H4 (cell line): ENCODE data around the gene PFKL. TPM values are rescaled to one million over a fixed set of nuclear protein-coding genes. Genes with fewer than 3 reads are reported as not detected.
"Not testable (repeated sequence)": the region's sequence is repeated elsewhere in the genome, so short reads cannot be mapped to it uniquely, and the experiment has no call there.

Experiments
- DNase-seq: peaks from one replicate; pipeline ENCODE4 v3.0.0-alpha.2; 2015; ENCODE audit warnings: low spot score
- total RNA-seq: library from RNA; depleted of rRNA; stranded (reverse); fragments of >200 nt; shearing (Covaris generic); gene quantifications from 2 replicates; pipeline ENCODE4 v1.2.3, GENCODE V29; 2014

Gene PFKL
- total RNA-seq, 1 experiment from 2014 or later: 51.0 TPM

- no peak for DNase-seq
These were observed 44.8 kb downstream of the PFKL start for GRCh38 chr21:44344541-44345183.

DNA sequence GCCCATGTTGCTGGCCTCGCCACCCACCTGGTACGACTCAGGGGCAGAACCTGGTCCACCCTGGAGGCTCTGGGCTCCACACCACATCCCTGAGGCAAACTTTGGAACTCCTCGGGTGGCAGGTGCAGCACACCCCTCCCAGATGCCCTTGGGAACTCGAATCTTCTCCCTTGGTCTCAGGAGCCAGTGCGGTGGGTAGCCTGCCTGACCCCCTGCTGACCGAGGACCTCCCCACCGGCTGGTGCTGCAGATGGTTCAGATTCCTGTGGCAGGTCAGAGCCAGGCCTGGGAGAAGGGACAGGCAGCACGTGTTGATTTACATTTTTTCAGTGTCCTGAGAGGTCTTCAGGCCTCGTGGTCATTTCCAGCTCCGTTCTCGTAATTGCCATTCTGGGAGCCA lies 45.6 kb downstream of the PFKL start:
- no peak for DNase-seq

GRCh38 chr21:44347911-44348451 lies 48.1 kb downstream of the PFKL start:
- no peak for DNase-seq

GRCh38 chr21:44348861-44349260 lies 49.0 kb downstream of the PFKL start:
- DNase-seq: no peak

GRCh38 chr21:44349416-44349846 lies 49.6 kb downstream of the PFKL start:
- no peak for DNase-seq

DNA sequence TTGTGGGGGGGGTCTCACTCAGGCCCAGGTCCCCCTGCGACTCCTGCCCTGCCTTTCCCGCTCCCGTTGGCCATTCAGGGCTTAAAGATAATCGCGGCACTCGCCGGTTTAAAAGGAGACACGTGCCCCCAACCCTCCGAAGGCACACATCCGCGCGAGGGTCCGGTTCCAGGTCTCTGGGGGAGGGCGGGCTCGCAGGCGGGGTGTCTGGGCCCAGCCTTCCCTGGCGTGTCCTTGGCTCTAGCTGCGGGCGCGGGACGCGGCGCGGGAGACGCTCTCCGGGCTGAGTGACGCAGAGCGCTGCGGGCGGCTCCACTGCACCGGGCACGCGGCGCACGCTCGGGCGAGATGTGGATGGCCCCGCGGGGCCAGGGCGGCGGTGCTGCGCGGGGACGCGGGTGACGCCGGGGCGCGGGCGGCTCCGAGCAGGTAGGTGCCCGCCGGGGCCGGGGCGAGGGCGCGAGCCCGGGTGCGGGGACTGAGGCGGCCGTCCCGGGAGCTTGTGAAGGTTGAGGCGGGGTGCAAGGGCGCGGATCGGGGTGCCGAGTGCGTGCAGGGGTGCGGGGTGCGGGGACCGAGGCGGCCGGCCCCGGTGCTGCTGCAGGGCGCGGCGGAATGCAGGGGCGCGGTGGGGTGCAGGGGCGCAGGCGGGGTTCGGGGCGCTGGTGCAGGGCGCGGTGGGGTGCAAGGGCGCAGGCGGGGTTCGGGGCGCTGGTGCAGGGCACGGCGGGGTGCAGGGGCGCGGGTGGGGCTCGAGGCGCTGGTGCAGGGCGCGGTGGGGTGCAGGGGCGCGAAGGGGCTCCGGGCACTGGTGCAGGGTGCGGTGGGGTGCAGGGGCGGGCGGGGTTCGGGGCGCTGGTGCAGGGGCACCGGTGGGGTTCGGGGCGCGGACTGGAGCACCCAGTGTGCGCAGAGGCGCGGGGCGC lies 50.3 kb downstream of the PFKL start:
- DNase-seq: no peak

DNA sequence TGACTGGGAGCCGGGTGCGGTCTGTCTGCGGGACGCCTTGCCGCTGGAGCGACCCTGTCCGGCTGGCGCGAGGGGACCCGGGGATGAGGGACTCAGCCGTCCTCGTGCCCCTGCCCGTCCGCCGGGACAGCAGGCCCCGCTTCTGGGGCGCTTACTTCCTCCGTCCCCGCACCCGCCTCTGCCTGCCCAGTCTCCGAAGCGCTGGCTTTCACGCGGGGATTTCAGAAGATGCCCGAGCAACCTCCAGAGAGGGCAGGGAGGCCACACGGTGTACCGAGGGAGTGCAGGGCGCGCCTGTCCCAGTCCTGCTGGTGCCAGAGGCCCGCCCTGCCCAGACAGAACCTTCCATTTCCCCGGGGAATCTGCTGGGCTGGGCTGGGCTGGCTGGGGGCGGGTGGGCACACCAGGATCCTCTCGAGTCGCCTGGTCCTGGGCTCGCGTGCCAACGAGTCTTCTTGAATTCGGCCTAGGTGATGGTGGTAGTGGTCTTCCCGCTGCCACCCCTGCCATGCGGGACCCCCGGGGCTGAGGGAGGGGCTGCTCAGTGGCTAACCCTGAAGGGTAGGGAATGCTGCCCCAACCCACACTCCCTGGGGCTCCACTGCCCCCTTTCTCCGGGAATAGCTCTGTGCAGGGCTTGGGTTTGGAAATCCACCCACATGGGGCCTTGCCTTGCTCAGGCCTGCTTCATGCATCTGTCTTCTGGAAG lies 51.1 kb downstream of the PFKL start:
- no peak for DNase-seq

DNA sequence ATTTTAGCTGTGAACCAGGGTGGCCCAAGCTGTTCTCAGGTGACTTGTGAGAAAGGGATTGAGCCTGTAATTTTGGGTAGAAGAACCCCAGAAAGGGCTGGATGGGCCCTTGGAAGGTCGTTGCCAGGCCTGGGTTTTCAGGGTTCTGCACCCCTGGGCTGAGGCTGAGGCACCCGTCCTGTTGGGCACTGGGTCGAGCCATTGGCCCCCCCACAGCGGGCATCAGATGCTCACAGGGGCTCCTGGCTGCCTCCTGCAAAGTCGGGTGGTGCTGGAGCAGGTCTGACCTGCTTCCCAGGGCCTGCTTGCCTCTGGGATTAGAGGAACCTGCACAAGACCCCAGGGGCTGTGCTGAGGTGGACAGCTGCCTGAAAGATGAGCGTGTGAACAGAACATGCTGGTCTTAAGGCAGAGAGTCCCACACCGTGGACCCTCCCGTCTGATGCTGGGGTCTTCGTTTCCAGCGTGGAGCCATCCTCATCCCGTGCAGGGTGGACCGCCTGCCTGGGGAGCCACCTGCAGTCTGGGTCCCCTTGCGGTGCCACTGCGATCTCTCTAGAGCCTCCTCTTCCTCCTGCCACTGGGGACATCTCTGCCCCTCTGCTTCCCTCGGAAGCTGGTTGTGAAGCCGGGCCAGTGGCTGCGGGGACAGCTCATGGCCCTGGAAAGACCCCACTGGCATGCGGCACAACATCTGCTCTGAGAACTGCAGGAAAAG lies 51.8 kb downstream of the PFKL start:
- no peak for DNase-seq

GRCh38 chr21:44352253-44352860 lies 52.5 kb downstream of the PFKL start:
- DNase-seq: no peak

DNA sequence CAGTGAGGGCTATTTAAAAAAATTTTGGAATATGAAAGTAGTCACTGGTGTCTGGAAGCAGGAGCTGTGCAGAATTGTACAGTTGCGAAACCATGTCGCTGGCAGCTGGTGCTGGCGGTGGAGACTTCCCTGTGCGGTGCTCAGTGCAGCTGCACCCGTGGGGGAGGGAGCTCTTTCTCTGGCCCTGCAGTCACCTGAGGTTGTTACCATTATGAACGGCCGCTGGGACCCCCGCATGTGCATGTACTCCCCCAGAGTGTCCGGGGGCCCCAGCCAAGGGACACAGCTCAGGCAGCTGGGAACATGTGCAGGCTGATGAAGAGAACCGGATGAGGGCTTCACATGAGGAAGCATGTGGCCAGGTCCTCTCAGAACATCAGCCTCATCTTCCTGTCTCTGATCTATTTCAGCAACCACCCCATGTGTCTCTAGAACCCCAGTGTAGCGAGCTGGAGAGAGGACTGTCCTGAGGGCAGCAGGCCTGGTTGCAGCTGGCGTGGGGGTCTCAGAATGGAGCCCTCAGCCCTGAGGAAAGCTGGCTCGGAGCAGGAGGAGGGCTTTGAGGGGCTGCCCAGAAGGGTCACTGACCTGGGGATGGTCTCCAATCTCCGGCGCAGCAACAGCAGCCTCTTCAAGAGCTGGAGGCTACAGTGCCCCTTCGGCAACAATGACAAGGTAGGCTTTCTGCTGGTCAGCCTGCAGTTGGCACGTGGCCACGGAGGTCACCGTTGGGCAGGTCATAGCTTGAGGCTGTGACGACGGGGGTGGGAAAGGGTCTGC lies 53.5 kb downstream of the PFKL start, which contains the start of gene TRPM2:
Gene TRPM2 (plus strand): TSS at position 431 of the 780 bp plus-strand sequence. CDS start 80 bp downstream, at position 511.
- no peak for DNase-seq

GRCh38 chr21:44354001-44354405 lies 54.1 kb downstream of the PFKL start:
- no peak for DNase-seq

DNA sequence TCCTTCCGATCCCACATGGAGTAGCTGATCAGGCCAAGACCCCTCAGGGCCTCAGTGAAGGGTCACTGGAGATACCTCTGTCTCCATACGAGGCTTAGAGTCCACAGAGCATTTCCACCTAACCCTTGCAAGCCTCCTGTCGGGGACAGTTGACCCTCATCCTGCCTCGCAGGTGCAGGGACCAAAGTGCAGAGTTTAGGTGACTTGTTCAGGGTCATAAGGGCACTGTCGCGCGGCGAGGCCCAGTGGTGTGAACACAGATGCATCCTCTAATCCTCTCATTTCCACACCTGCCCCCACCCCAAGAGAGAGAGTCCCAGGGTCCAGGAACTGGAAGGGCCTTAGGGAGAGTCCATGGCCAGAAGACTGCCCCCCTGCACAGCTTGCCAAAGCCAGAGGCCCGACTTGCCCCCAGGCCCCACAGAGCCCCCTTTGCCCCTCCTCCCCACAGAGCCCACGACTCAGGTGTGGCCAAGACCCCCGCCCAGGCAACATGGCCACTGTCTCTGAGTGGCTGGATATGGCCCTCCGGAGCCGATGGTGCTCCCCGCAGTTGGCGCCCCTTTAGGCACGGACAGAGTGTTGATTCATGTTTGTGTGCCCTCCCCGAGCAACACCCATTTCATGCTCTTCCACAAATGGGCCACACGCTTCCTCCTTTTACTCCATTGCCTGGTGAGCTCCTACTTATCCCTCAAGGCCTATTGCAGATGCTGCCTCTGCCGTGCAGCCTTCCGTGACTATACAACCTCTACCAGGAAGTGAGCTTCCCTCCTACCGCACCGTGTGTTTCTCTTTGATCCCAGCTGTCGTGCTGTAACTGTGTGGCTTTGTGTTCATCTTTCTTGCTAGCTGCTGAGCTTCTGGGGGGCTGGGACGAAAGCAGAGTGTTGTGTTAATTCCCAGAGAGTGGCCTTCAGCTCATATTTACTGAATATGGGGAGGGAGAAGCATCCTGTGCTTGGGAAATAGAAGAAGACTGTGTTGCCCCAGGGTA lies 55.2 kb downstream of the PFKL start:
- DNase-seq: no peak

- no peak for DNase-seq
These were observed 56.3 kb downstream of the PFKL start for GRCh38 chr21:44356160-44356559.

- DNase-seq: no peak
These were observed 56.8 kb downstream of the PFKL start for GRCh38 chr21:44356636-44357035.

- no peak for DNase-seq
These were observed 57.4 kb downstream of the PFKL start for GRCh38 chr21:44357064-44357837.

GRCh38 chr21:44359396-44359795 lies 59.5 kb downstream of the PFKL start:
- DNase-seq: no peak

DNA sequence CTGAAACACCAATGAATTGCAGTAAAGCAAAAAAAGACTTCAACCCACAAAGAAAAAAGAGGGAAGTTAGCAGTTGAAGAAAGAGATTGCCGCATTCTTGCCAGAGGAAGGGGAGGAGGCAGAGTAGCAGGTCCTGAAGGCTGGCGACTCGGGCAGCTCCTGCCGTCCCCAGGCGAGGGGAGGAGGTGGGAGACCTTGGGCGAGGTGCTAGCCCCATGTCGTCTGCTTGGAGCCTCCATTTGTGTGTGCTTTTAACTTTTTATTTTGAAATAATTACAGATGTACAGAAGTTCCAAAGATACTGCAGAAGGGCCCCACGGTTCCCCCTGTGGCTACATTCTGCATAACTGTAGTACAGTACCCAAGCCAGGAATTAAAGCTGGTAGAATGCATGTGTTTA lies 60.3 kb downstream of the PFKL start:
- no peak for DNase-seq

DNA sequence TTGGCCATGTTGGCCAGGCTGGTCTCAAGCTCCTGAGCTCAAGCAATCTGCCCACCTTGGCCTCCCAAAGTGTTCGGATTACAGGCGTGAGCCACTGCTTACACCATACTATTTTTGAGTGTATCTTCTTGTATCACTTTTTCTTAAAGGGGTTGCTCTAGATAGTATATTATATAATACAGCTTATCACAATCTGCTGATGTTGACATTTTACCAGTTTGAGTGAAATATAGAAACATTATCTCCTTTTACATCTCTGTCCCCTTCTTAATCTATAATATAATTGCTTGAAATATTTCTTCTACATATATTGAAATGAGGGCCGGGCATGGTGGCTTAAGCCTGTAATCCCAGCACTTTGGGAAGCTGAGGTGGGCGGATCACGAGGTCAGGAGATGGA lies 62.0 kb downstream of the PFKL start:
- not testable (repeated sequence) for DNase-seq
